ENCODE results near the gene CCDC89.
"Not testable (repeated sequence)": the region's sequence is repeated elsewhere in the genome, so short reads cannot be mapped to it uniquely, and the experiment has no call there.

The CCDC89 gene

DNA sequence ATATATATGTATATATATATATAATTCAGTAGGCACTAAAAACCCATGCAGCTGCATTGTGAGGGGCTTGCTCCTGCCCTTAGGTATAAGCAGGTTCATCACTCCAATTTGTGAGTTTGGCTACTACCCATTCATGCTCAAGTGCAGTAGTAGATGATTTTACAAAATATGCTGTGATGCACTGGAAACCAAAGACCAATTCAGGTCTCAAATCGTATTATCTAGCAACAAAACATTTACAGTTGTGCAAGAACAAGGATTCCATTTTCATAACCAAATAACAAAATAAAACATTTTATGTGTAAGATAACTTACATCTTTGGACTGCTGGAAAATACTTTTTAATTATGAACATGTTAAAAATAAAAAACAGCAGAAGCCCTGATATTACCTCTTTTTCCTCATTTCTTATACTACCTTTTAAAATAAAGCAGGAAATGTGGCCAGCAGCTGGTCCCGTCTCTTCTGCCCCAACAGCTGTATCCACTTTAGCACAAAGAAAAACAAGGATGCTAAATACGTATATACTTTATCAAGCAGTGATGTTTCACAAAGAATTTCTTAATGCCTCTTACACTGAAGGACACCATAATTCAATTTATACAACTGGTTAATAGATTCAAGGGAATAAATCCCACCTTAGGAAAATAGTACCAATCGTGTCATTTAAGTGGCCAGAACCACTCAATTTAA is 23.9 kb downstream of the CCDC89 start:
- no peak overlapping the region for H3K4me3 ChIP-seq (ENCODE audit: low read length)
- DNase-seq (ENCODE audit: low read depth, low spot score): no peak

DNA sequence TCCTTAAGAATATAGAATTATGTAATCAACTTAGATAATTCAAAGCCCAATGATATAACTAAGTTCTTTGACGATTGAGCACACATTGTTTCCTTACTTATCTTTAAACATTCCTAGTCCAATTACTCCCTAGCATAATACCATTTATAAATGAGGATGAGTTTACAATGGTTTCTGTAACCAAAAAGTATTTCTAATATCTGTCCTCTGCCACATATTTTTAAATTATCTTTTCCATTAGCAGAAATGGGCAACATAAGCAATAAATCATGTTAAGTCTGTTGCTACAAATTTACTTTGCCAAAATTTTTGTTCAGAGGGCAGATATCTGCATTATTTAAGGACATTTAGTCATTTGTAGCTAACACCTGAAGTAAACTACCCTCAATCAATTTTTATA is 27.8 kb downstream of the CCDC89 start:
- no peak for DNase-seq (ENCODE audit: low read depth, low spot score)
- no peak overlapping the region for H3K4me3 ChIP-seq (ENCODE audit: low read length)

DNA sequence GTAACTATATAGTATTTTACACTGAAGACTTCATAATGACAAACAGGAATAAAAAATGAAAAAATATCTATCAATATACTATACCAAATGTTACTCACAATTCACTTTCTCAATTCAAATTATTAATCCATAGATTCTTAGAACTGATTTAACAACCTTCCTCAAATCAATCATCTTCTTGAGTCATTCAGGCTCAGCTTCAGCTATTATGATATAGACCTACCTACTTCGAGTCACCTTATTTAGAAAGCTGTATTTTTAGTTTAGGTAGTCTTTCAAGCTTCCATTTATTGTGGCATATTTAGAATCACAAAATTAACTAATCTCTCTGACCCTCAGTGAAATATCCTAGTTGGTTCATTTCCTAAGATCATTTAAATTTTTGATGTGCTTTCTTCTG is 29.2 kb downstream of the CCDC89 start:
- no peak for DNase-seq (ENCODE audit: low read depth, low spot score)
- no peak overlapping the region for H3K4me3 ChIP-seq (ENCODE audit: low read length)

DNA sequence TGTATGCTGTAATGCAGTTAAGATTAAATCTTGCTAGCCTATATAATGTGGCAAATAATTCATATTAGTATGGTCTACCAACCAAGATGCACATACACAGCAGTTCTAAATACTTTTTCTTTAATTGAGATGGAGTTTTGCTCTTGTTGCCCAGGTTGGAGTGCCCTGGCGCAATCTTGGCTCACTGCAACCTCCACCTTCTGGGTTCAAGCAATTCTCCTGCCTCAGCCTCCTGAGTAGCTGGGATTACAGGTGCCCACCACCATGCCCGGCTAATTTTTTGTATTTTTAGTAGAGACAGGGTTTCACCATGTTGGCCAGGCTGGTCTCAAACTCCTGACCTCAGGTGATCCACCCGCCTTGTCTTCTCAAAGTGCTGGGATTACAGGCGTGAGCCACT is 31.7 kb downstream of the CCDC89 start:
- DNase-seq (ENCODE audit: low read depth, low spot score); H3K4me3 ChIP-seq (ENCODE audit: low read length): not testable (repeated sequence)

DNA sequence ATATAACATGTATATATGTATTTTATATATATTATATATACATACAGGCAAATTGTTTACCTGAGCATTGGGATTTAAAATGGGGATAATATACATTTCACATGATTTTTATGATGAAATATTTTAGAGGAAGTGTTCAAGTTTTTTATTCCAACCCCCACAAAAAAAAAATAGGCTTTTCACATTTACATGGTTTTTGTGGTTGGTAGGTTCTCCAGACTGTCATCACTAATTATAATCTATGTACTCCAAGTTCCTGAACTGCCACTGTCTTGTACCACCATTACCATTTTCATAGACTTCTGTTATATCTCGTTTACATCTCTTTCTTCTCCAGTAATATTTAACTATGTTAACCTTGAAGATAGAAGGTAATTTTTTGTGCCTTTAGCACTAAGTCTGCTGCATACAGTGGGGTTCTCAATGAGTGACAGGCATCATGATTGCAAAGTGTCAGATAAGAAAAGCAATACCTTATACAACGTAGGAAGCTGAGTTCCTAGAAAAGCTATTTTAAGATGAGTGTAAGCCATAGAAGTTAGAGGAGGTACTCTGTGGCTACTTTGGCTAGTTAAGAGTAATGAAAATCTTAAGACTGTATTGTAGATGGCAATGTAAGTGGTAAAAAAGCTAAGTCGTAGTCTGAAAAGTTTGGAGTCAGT is 33.1 kb downstream of the CCDC89 start:
- DNase-seq (ENCODE audit: low read depth, low spot score): no peak
- H3K4me3 ChIP-seq (ENCODE audit: low read length): no peak overlapping the region

DNA sequence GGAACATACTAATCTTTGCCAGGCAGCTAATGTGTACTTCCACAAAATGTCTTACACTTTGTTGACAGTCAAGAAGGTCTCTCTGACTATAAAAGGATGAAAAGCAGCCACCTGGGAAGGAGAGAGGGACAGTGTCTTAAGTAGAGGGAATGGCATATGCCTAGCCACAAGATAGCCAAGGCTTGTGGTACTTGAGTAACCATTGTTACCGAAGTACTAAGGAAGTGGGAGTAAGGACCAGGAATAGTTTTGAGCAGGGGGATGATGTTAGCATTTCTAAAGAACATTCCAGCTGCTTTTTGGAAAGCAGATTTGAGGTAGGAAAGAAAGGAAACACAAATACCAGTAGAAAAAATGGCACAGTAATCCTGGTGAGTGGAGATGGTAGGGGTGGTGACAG is 34.9 kb downstream of the CCDC89 start:
- H3K4me3 ChIP-seq (ENCODE audit: low read length): no peak overlapping the region
- DNase-seq (ENCODE audit: low read depth, low spot score): no peak

DNA sequence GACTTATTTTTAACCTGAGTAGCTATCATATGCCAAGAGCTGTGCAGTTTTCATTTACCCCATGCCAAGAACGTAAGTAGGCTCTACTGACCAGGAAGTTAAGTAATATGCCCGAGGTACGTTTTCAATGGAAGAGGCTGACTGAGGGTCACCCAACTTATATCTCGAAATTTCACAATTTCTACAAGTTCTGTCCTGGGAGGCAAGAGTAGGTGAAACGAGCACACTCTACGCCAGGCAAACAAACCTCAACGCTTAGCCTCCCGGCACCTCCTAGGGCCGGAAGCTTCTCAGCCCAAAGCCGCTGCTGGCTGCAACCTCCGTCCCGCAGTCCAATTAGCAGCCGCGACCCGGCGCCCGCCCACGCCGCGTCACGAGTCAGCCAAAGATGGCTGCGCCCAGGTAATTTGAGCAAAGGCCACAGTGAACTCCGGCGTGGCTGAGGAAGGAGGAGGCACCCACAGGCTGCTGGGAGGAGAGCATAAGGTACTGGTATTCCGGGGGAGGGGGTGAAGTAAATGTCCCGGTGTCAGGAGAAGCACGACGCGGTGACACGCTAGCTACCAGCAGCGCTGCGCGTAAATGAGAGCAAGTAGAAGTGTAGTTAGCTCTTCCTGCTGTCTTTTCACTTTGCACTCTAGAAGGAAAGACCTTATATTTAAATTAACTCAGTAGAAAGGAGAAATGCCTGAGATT is 38.2 kb downstream of the CCDC89 start, which contains the start of gene TMEM126A:
Gene TMEM126A (plus strand): TSS at position 364 of the 696 bp plus-strand sequence. CDS start 2,289 bp downstream, outside the sequence.
- H3K4me3 ChIP-seq (ENCODE audit: low read length): peak within 1 kb of the TSS; percentile 86
- peak; percentile 82 for DNase-seq (ENCODE audit: low read depth, low spot score)

DNA sequence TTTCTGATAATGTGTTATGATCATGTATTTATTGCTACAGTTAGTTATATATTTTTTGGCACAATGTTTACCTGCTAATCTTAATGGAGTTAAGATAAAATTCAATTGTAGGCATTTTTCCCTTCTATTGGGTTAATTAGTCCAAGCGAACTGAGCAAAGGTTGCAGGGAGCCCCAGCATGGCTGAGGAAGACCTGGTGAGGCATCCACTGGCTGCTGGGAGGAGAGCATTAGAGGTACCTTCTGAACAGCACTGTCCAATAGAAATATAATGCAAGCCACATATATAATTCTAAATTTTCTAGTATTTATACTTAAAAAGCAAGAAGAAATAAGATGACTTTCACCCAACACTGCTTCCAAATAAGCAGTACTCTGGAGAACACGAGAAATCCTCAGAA is 38.9 kb downstream of the CCDC89 start:
- no peak for DNase-seq (ENCODE audit: low read depth, low spot score)

DNA sequence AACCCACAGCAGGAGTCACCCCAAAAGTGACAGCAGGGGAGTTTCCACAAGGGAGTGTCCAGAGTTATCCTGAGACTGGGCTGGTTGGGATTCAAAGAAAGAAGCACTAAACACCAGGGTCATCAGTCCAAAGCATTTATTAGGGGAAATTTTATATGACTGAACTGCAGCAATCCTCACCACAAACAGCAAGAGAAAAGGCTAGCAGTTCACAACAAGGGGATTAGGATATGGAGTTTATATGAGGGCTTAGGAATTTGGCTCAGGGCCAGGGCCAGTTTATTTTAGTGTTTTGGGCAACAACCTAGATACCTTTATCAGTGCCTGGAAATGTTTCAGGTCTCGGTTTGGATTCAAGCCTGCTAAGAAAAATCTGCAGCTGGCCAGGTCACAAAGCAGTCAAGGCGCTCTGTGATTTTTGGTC is 42.8 kb downstream of the CCDC89 start:
- no peak for DNase-seq (ENCODE audit: low read depth, low spot score)
- H3K4me3 ChIP-seq (ENCODE audit: low read length): no peak overlapping the region

More for the DNA sequence above, 38.9 kb downstream of the CCDC89 start:
- peak overlapping the region; percentile 86 for H3K4me3 ChIP-seq (ENCODE audit: low read length)

DNA sequence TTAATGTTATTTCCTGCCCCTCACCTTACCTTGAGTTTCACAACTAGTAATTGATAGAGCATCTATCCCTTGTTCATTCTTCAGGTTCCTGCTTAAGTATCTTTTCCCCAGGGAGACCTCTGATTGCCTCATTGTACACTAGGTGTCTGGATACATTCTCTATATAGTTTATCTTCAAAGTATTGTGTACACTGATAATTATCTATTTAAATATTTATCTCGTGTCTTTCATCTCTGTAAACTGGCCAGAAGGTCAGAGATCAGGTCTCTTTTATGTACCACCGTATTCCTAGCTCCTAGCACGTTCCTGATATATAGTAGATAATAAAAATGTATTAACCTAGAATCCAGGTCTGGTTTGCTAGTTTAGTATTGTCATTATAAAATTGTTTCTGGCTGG is 51.2 kb downstream of the CCDC89 start:
- no peak overlapping the region for H3K4me3 ChIP-seq (ENCODE audit: low read length)
- no peak for DNase-seq (ENCODE audit: low read depth, low spot score)

Data from Jurkat, Clone E6-1 (cell line).